22Rv1 (cell line): Measurements from ENCODE around the gene TAF3.

ENCODE experiments used
- ZFX ChIP-seq: fragments of 450-650 bp; IDR thresholded peaks from 2 replicates; pipeline ENCODE4 v1.6.1; 2017; ENCODE audit warnings: antibody characterized with exemption, borderline replicate concordance
- TF ChIP-seq, protein P1 (sequence below): fragments of 450-650 bp; IDR thresholded peaks from 2 replicates; pipeline ENCODE4 v1.5.1; 2017; ENCODE audit warnings: mild to moderate bottlenecking

DNA sequence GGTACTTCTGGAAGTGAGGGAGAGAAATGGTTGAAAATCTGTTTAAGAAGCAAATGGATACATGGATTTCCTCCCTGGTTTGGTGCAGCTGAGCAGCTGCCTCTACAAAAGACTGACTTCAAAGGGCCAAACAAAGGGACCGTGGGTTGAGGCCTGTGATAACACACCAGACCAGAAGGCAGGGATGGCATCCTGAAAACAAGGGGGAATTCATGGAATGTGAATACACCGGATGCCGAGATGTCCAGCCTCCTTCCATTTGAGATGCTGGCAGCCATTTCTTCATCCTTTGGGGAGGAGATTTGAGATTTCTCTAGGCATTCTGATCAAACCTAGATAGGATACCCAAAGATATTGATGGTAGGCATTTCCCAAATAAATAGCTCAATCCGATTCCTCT lies 36.9 kb downstream of the TAF3 start:
- TF ChIP-seq, protein P1, sequence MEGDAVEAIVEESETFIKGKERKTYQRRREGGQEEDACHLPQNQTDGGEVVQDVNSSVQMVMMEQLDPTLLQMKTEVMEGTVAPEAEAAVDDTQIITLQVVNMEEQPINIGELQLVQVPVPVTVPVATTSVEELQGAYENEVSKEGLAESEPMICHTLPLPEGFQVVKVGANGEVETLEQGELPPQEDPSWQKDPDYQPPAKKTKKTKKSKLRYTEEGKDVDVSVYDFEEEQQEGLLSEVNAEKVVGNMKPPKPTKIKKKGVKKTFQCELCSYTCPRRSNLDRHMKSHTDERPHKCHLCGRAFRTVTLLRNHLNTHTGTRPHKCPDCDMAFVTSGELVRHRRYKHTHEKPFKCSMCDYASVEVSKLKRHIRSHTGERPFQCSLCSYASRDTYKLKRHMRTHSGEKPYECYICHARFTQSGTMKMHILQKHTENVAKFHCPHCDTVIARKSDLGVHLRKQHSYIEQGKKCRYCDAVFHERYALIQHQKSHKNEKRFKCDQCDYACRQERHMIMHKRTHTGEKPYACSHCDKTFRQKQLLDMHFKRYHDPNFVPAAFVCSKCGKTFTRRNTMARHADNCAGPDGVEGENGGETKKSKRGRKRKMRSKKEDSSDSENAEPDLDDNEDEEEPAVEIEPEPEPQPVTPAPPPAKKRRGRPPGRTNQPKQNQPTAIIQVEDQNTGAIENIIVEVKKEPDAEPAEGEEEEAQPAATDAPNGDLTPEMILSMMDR, result no peak
- no peak for TF ChIP-seq ZFX
